Esophagus squamous epithelium (tissue), 4 donors: ENCODE measurements around the gene CFAP299.

ENCODE experiments used
- POLR2A ChIP-seq, 4 donors: fragments of 450-650 bp; IDR thresholded peaks; one replicate each; pipeline ENCODE4 v1.6.1; 2017; ENCODE audit warnings: antibody characterized with exemption in 4 of 4, mild to moderate bottlenecking in 4 of 4, moderate library complexity in 3 of 4
- TF ChIP-seq, protein P1 (sequence below), 6 experiments: fragments of 450-650 bp in 4 of 6; fragments of 200-600 bp in 2 of 6; sonication (generic) in 2 of 6; IDR thresholded peaks; one replicate each; pipeline ENCODE4 v1.5.1; 2016 to 2019; ENCODE audit warnings: antibody characterized with exemption in 6 of 6, mild to moderate bottlenecking in 4 of 6, moderate library complexity in 4 of 6

DNA sequence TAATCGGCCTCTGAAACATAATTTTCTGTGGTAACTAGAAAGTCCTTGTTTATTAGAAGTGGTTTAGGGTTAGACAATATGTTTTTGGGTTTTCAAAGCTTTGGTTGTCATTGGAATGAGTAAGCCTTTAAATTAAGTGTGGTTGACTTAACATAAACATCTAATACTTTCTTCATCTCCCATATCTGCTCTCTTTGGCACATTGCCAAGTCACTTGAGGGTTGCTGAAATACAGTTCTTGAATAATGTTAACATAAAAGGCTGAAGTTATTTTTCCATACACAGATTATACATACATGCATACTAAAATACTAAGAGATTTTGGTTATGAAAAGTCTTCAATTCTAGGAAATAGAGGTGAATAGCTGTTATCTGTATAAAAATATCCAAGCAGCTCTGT, 453.3 kb downstream of the CFAP299 start:
- TF ChIP-seq POLR2A (IDR thresholded peaks at IDR 0.05) = no peak
- TF ChIP-seq, protein P1, sequence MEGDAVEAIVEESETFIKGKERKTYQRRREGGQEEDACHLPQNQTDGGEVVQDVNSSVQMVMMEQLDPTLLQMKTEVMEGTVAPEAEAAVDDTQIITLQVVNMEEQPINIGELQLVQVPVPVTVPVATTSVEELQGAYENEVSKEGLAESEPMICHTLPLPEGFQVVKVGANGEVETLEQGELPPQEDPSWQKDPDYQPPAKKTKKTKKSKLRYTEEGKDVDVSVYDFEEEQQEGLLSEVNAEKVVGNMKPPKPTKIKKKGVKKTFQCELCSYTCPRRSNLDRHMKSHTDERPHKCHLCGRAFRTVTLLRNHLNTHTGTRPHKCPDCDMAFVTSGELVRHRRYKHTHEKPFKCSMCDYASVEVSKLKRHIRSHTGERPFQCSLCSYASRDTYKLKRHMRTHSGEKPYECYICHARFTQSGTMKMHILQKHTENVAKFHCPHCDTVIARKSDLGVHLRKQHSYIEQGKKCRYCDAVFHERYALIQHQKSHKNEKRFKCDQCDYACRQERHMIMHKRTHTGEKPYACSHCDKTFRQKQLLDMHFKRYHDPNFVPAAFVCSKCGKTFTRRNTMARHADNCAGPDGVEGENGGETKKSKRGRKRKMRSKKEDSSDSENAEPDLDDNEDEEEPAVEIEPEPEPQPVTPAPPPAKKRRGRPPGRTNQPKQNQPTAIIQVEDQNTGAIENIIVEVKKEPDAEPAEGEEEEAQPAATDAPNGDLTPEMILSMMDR (IDR thresholded peaks at IDR 0.05) = no peak
